Endothelial cell (in vitro differentiated cells): ENCODE measurements around the gene RPS14. TPM values are rescaled to one million over a fixed set of nuclear protein-coding genes. Genes with fewer than 3 reads are reported as not detected.
A peak's percentile ranks its signal among the peaks of the same experiment; 100 is the strongest.

Experiments
- DNase-seq: peaks from one replicate; pipeline ENCODE4 v3.0.0; 2021; ENCODE audit warnings: low spot score
- H3K27ac Mint-ChIP-seq: one replicate; pipeline ENCODE4 v1.8.0; 2021; ENCODE audit warnings: mixed read lengths, inconsistent platforms; ENCODE audit not compliant: unreplicated experiment
- H3K27me3 Mint-ChIP-seq: one replicate; pipeline ENCODE4 v1.8.0; 2021; ENCODE audit warnings: mild to moderate bottlenecking, moderate library complexity, mixed read lengths, inconsistent platforms; ENCODE audit not compliant: unreplicated experiment
- H3K36me3 Mint-ChIP-seq: one replicate; pipeline ENCODE4 v1.8.0; 2021; ENCODE audit warnings: mild to moderate bottlenecking, low read depth, mixed read lengths, inconsistent platforms; ENCODE audit not compliant: unreplicated experiment
- H3K4me1 Mint-ChIP-seq: one replicate; pipeline ENCODE4 v1.8.0; 2021; ENCODE audit warnings: mild to moderate bottlenecking, mixed read lengths, inconsistent platforms; ENCODE audit not compliant: unreplicated experiment
- H3K4me3 Mint-ChIP-seq: one replicate; pipeline ENCODE4 v1.8.0; 2021; ENCODE audit warnings: mild to moderate bottlenecking, mixed read lengths, inconsistent platforms; ENCODE audit not compliant: unreplicated experiment
- H3K9me3 Mint-ChIP-seq: one replicate; pipeline ENCODE4 v1.8.0; 2021; ENCODE audit warnings: mixed read lengths, inconsistent platforms; ENCODE audit not compliant: unreplicated experiment
- CTCF ChIP-seq: fragments of 200-600 bp; sonication (generic); IDR thresholded peaks from one replicate; pipeline ENCODE4 v1.5.0; 2021; ENCODE audit warnings: antibody characterized with exemption; ENCODE audit not compliant: unreplicated experiment
- total RNA-seq: library from RNA; stranded (reverse); fragmentation: NEBNext Ultra II Directional; extraction: Animal tissue kit (Norgen Biotek cat#: 25700); gene quantifications from one replicate; pipeline ENCODE4 v1.2.1, GENCODE V29; 2021; ENCODE audit not compliant: unreplicated experiment

RPS14 gene
- total RNA-seq, 1 donor from 2014 or later: 2,784 TPM

GRCh38 chr5:150487199-150488061 is 37.9 kb upstream of the RPS14 start:
- Mint-ChIP-seq H3K9me3 (no peaks in the 10 kb centered on the region), H3K4me1 (peaks cover 62% of the 10 kb centered on the region), H3K27ac (peak overlapping the region; percentile 75), H3K4me3 (peak overlapping the region; percentile 86), H3K36me3 (peaks cover 38% of the 10 kb centered on the region), H3K27me3 (peaks cover 22% of the 10 kb centered on the region)
- TF ChIP-seq CTCF: no peak
- no peak for DNase-seq

- Mint-ChIP-seq H3K27ac (peak overlapping the region; percentile 75), H3K9me3 (no peaks in the 10 kb centered on the region), H3K36me3 (peaks cover 33% of the 10 kb centered on the region), H3K27me3 (peaks cover 20% of the 10 kb centered on the region), H3K4me3 (peak overlapping the region; percentile 86), H3K4me1 (peaks cover 53% of the 10 kb centered on the region)
- TF ChIP-seq CTCF: no peak
- peak; percentile 77 for DNase-seq
Measured at GRCh38 chr5:150486402-150487198, 37.1 kb upstream of the RPS14 start.

- H3K36me3 Mint-ChIP-seq: peaks cover 25% of the 10 kb centered on the region
- no peak for TF ChIP-seq CTCF
- H3K27me3 Mint-ChIP-seq: peaks cover 21% of the 10 kb centered on the region
- H3K27ac Mint-ChIP-seq: no peak overlapping the region
- peak; percentile 70 for DNase-seq
- H3K4me3 Mint-ChIP-seq: peak overlapping the region; percentile 88
- H3K4me1 Mint-ChIP-seq: peaks cover 48% of the 10 kb centered on the region
- H3K9me3 Mint-ChIP-seq: no peaks in the 10 kb centered on the region
Measured at GRCh38 chr5:150485693-150486401, 36.3 kb upstream of the RPS14 start.

- H3K4me1 Mint-ChIP-seq: peaks cover 41% of the 10 kb centered on the region
- no peak for TF ChIP-seq CTCF
- H3K27me3 Mint-ChIP-seq: peaks cover 21% of the 10 kb centered on the region
- peak; percentile 31 for DNase-seq
- peak overlapping the region; percentile 86 for H3K27ac Mint-ChIP-seq
- H3K4me3 Mint-ChIP-seq: peak overlapping the region; percentile 88
- H3K36me3 Mint-ChIP-seq: peaks cover 23% of the 10 kb centered on the region
- H3K9me3 Mint-ChIP-seq: no peaks in the 10 kb centered on the region
Measured at GRCh38 chr5:150484964-150485692, 35.6 kb upstream of the RPS14 start.
